Adrenal gland (tissue), 12 donors: Measurements from ENCODE around the gene LRP8. TPM values are rescaled to one million over a fixed set of nuclear protein-coding genes. Genes with fewer than 3 reads are reported as not detected.
"Not testable (repeated sequence)": the region's sequence is repeated elsewhere in the genome, so short reads cannot be mapped to it uniquely, and the experiment has no call there.

Experiments used
- DNase-seq, 7 donors: peaks; one replicate each; pipeline ENCODE4 v3.0.0-alpha.2; 2019 to 2020
- H3K27ac ChIP-seq, 5 donors: fragments of 200-600 bp; sonication (generic) in 4 of 5; 1 replicate in 3 of 5; 2 replicates in 2 of 5; pipeline versions ENCODE4 v1.5.1 to v1.8.0; 2016 to 2020; ENCODE audit warnings: mild to moderate bottlenecking in 1 of 5
- H3K27me3 ChIP-seq: fragments of 200-600 bp; 2 replicates; pipeline ENCODE4 v1.8.0; 2021
- H3K36me3 ChIP-seq, 2 donors: fragments of 200-600 bp; replicated peaks in 1 of 2; 1 replicate in 1 of 2; 2 replicates in 1 of 2; pipeline versions ENCODE4 v1.5.1 to v1.8.0; 2018 to 2022
- H3K4me1 ChIP-seq, 2 donors: fragments of 200-600 bp; replicated peaks in 1 of 2; 1 replicate in 1 of 2; 2 replicates in 1 of 2; pipeline versions ENCODE4 v1.5.1 to v1.8.0; 2018 to 2021
- H3K4me3 ChIP-seq, 4 donors: fragments of 200-600 bp; sonication (generic) in 3 of 4; one replicate each; pipeline ENCODE4 v1.5.1; 2016 to 2018
- H3K9me3 ChIP-seq, 3 donors: fragments of 200-600 bp; sonication (generic) in 1 of 3; replicated peaks in 1 of 3; 1 replicate in 2 of 3; 2 replicates in 1 of 3; pipeline versions ENCODE4 v1.5.1 to v1.8.0; 2016 to 2021
- POLR2A ChIP-seq, 2 donors: fragments of 450-650 bp; IDR thresholded peaks; one replicate each; pipeline ENCODE4 v1.6.1; 2017; ENCODE audit warnings: antibody characterized with exemption in 2 of 2, mild to moderate bottlenecking in 2 of 2, moderate library complexity in 1 of 2
- WGBS, 4 donors: extraction: QIAGEN DNeasy Blood & Tissue Kit in 2 of 4; methylation state at CpG; one replicate each; pipeline versions ENCODE4 v1.1.5 to v1.1.7; 2013 to 2017; 5-methylcytosine and 5-hydroxymethylcytosine counted together
- intact Hi-C, 2 donors: fragments of 100-400 bp; cut with DNase I; formaldehyde crosslinking; loops; one replicate each; pipeline versions ENCODE4 v1.14.1 to v1.15.0; 2022 to 2023
- polyA plus RNA-seq, 3 donors: library from polyadenylated mRNA; stranded (reverse); fragments of 200-250 nt in 2 of 3; fragments of 350-450 nt in 1 of 3; fragmentation: Illumina TruSeq in 1 of 3; extraction: RNeasy Lipid Tissue Mini Kit (QIAGEN cat#74804) in 1 of 3; gene quantifications; one replicate each; pipeline ENCODE4 v1.2.3, GENCODE V29; 2013 to 2014
- total RNA-seq, 9 donors: library from RNA; depleted of rRNA in 4 of 9; stranded (reverse); fragments of >200 nt in 4 of 9; fragments of 120-200 nt in 1 of 9; fragmentation: NEBNext Ultra II Directional in 1 of 9; extraction: Animal tissue kit (Norgen Biotek cat#: 25700) in 1 of 9; gene quantifications; one replicate each; pipeline versions ENCODE4 v1.1.0 to v1.2.4, GENCODE V29; 2013 to 2023
- TF ChIP-seq, protein P1 (sequence below), 6 experiments: fragments of 450-650 bp in 4 of 6; fragments of 200-600 bp in 2 of 6; sonication (generic) in 1 of 6; IDR thresholded peaks; 1 replicate in 5 of 6; 2 replicates in 1 of 6; pipeline versions ENCODE4 v1.5.1 to v1.8.0; 2016 to 2021; ENCODE audit warnings: antibody characterized with exemption in 6 of 6, mild to moderate bottlenecking in 2 of 6, moderate library complexity in 1 of 6
- donor health status: healthy with polysubstance abuse.
- donor health status: Bipolar disorder and iron deficiency.
- donor health status: DM: yes; HTN: yes; CAD: no.
- donor health status: DM: no; HTN: no; CAD: no.
- donor health status: DM: no; HTN: no; CAD: no.
- donor health status: DM: yes; HTN: yes; CAD: no.

The LRP8 gene
- total and polyA plus RNA-seq, 12 donors = 0.64 to 7.6 (median 2.7) TPM

GRCh38 chr1:53210954-53211353 lies 116.9 kb downstream of the LRP8 start:
- TF ChIP-seq, protein P1, sequence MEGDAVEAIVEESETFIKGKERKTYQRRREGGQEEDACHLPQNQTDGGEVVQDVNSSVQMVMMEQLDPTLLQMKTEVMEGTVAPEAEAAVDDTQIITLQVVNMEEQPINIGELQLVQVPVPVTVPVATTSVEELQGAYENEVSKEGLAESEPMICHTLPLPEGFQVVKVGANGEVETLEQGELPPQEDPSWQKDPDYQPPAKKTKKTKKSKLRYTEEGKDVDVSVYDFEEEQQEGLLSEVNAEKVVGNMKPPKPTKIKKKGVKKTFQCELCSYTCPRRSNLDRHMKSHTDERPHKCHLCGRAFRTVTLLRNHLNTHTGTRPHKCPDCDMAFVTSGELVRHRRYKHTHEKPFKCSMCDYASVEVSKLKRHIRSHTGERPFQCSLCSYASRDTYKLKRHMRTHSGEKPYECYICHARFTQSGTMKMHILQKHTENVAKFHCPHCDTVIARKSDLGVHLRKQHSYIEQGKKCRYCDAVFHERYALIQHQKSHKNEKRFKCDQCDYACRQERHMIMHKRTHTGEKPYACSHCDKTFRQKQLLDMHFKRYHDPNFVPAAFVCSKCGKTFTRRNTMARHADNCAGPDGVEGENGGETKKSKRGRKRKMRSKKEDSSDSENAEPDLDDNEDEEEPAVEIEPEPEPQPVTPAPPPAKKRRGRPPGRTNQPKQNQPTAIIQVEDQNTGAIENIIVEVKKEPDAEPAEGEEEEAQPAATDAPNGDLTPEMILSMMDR (IDR thresholded peaks at IDR 0.05) = no peak
- TF ChIP-seq POLR2A (IDR thresholded peaks at IDR 0.05) = no peak
- Histone ChIP-seq H3K27me3 (no peaks in the 10 kb centered on the region), H3K36me3 (peaks cover 6 to 80% of the 10 kb centered on the region in 2 donors), H3K4me3 (no peak overlapping the region), H3K9me3 (no peaks in the 10 kb centered on the region), H3K27ac (no peak overlapping the region), H3K4me1 (no peaks in the 10 kb centered on the region)
- intact Hi-C loops = no loop called here
- 90 to 100% (median 97%) methylated on average over 2 to 11 of the region's 11 CpGs for WGBS, 4 donors
- DNase-seq = peak in 1 of 7 donors; percentile 49

DNA sequence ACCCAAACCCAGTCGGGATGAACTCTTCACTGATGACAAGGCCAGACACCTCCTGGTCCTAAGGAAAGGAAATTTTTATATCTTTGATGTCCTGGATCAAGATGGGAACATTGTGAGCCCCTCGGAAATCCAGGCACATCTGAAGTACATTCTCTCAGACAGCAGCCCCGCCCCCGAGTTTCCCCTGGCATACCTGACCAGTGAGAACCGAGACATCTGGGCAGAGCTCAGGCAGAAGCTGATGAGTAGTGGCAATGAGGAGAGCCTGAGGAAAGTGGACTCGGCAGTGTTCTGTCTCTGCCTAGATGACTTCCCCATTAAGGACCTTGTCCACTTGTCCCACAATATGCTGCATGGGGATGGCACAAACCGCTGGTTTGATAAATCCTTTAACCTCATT lies 117.5 kb downstream of the LRP8 start:
- Histone ChIP-seq H3K36me3 (peaks cover 6 to 80% of the 10 kb centered on the region in 2 donors), H3K4me1 (no peaks in the 10 kb centered on the region), H3K27ac (no peak overlapping the region), H3K9me3 (no peaks in the 10 kb centered on the region), H3K4me3 (no peak overlapping the region), H3K27me3 (no peaks in the 10 kb centered on the region)
- no peak for TF ChIP-seq POLR2A (IDR thresholded peaks at IDR 0.05)
- TF ChIP-seq, protein P1 (IDR thresholded peaks at IDR 0.05) = no peak
- intact Hi-C loops = no loop called here
- WGBS, 4 donors = 94 to 96% (median 95%) methylated on average over 7 of the region's 7 CpGs
- peak in 1 of 7 donors; percentile 49 for DNase-seq

DNA sequence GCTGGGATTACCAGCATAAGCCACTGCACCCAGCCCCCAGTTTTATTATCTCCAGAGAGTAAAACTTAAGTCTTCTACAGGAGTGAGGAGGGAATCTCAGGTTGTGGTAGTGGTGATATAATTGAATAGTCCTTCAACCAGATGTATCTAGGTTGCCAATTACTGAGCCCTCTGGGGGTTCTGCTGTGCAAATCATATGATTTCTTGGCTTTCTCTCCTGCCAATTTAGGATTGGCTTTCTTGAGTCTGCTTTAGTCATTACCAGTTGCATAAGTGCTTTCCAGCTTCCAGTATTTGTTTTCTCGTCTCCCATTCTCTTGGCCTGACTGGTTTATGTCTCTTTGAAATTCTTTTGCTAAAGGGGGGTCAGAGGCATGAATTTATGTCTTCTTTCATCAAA lies 120.1 kb downstream of the LRP8 start:
- no peaks in the 10 kb centered on the region for H3K9me3 ChIP-seq
- WGBS, 4 donors = 79 to 98% (median 90%) methylated on average over 1 of the region's 1 CpG
- no peak for DNase-seq
- no peak overlapping the region for H3K27ac ChIP-seq
- peaks cover 6 to 78% of the 10 kb centered on the region in 2 donors for H3K36me3 ChIP-seq
- H3K27me3 ChIP-seq = no peaks in the 10 kb centered on the region
- H3K4me3 ChIP-seq = no peak overlapping the region
- intact Hi-C loops = no loop called here
- TF ChIP-seq POLR2A (IDR thresholded peaks at IDR 0.05) = no peak
- TF ChIP-seq, protein P1 (IDR thresholded peaks at IDR 0.05) = no peak
- H3K4me1 ChIP-seq = no peaks in the 10 kb centered on the region

GRCh38 chr1:53206735-53207379 lies 121.0 kb downstream of the LRP8 start:
- Histone ChIP-seq H3K4me3 (no peak overlapping the region), H3K27ac (no peak overlapping the region), H3K4me1 (no peaks in the 10 kb centered on the region), H3K9me3 (no peaks in the 10 kb centered on the region), H3K36me3 (peaks cover 6 to 80% of the 10 kb centered on the region in 2 donors), H3K27me3 (no peaks in the 10 kb centered on the region)
- intact Hi-C loops = no loop called here
- no peak for DNase-seq
- WGBS, 4 donors = 91 to 100% (median 100%) methylated on average over 1 of the region's 1 CpG
- TF ChIP-seq, protein P1 (IDR thresholded peaks at IDR 0.05) = no peak
- TF ChIP-seq POLR2A (IDR thresholded peaks at IDR 0.05) = no peak

DNA sequence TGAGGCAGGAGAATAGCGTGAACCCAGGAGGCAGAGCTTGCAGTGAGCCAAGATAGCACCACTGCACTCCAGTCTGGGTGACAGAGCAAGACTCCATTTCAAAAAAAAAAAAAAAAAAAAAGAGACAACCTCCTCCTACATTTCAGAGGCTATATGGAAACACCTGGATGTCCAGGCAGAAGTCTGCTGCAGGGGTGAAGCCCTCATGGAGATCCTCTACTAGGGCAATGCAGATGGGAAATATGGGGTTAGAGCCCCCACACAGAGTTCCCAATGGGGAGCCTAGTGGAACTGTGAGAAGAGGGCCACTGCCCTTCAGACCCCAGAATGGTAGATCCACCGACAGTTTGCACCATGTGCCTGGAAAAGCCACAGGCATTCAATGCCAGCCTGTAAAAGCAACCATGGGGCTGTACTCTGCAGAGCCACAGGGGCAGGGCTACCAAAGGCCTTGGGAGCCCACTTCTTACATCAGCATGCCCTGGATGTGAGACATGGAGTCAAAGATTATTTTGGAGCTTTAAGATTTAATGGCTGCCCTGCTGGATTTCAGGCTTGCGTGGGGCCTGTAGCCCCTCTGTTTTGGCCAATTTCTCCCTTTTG lies 121.7 kb downstream of the LRP8 start:
- 93 to 98% (median 96%) methylated on average over 2 to 3 of the region's 3 CpGs for WGBS, 4 donors
- H3K36me3 ChIP-seq = peaks cover 6 to 79% of the 10 kb centered on the region in 2 donors

GRCh38 chr1:53205496-53205895 lies 122.4 kb downstream of the LRP8 start:
- 91 to 100% (median 96%) methylated on average over 1 of the region's 1 CpG for WGBS, 4 donors
- peaks cover 6 to 78% of the 10 kb centered on the region in 2 donors for H3K36me3 ChIP-seq
- H3K9me3 ChIP-seq, H3K4me1 ChIP-seq, H3K27me3 ChIP-seq, H3K27ac ChIP-seq, intact Hi-C loops, H3K4me3 ChIP-seq: not testable (repeated sequence)
- peak in 1 of 7 donors; percentile 30 for DNase-seq

More for the DNA sequence above, 121.7 kb downstream of the LRP8 start:
- H3K4me3 ChIP-seq, H3K4me1 ChIP-seq, H3K9me3 ChIP-seq, intact Hi-C loops, H3K27ac ChIP-seq, H3K27me3 ChIP-seq: not testable (repeated sequence)
- peak in 1 of 7 donors; percentile 49 for DNase-seq
